M059J (cell line): ENCODE results near the gene GPR146. TPM values are rescaled to one million over a fixed set of nuclear protein-coding genes. Genes with fewer than 3 reads are reported as not detected.
"Not testable (repeated sequence)": the region's sequence is repeated elsewhere in the genome, so short reads cannot be mapped to it uniquely, and the experiment has no call there.

Experiments used
- DNase-seq: peaks from one replicate; pipeline ENCODE4 v3.0.0-alpha.2; 2012; ENCODE audit warnings: low read depth
- total RNA-seq: library from RNA; depleted of rRNA; stranded (reverse); fragments of >200 nt; shearing (Covaris generic); gene quantifications from 2 replicates; pipeline ENCODE4 v1.2.3, GENCODE V29; 2014

GPR146 gene
- total RNA-seq, 1 experiment from 2014 or later, result 4.9 TPM

DNA sequence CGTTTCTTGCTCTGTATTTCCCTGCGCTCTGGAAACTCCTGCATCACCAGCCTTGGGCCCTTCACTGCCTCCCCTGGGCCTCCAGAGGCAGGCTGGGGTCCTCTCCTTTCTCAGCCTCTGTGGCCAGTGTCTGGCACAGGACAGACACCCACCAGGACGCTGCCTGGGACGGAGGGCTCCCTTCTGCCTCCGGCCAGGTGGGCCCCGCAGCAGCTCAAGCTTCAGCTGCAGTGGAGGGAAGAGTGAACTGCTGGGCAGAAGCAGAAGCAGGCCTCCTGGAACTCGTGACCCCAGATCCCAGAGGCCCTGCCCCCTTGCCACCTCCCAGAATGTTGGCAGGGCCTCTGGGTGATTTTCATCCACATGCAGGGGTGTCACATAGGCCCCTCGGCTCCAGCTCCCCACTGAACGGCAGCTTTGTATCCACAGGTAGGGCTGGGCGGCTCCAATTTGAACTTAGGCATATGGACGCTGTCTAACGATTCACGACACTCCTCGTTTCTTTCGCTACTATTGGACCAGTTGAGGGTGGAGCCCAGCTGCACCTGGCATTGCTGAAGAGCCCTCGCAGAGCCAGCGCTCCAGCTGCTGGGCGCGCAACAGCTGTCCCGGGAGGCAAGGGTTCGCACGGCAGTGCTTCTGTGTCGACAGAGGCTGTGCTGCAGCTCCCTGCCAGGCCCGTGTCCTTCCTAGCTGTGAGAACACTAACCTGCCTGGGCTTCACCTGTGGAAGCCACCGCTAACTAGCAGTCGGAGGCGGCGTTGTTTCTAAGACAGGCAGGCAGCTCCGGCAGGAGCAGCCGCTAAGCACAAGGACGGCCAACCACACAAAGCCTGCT, 18.4 kb upstream of the GPR146 start:
- no peak for DNase-seq

DNA sequence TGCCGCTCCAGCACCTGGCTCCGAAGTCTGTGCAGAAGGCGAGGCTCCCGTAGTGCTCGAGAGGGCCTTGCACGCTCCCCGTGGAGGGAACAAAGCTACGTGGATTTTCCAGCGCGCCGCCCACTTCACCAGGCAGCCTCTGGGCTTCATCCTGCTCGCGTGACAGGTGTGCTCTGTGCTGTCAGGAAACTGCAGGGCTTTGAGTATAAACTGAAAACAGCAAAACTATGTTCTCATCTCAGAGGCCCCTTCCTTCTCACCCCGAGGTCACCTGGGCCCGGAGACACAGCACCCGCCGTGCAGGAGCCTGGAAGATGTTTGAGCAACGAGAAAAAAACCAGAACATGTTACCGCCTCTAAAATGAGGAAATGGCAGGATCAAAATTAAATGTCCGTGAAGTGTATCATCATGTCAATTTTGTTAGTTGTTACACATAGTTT, 17.6 kb upstream of the GPR146 start:
- no peak for DNase-seq

- DNase-seq, result peak; percentile 33
Observed at GRCh38 chr7:1027242-1028043, 16.9 kb upstream of the GPR146 start.

DNA sequence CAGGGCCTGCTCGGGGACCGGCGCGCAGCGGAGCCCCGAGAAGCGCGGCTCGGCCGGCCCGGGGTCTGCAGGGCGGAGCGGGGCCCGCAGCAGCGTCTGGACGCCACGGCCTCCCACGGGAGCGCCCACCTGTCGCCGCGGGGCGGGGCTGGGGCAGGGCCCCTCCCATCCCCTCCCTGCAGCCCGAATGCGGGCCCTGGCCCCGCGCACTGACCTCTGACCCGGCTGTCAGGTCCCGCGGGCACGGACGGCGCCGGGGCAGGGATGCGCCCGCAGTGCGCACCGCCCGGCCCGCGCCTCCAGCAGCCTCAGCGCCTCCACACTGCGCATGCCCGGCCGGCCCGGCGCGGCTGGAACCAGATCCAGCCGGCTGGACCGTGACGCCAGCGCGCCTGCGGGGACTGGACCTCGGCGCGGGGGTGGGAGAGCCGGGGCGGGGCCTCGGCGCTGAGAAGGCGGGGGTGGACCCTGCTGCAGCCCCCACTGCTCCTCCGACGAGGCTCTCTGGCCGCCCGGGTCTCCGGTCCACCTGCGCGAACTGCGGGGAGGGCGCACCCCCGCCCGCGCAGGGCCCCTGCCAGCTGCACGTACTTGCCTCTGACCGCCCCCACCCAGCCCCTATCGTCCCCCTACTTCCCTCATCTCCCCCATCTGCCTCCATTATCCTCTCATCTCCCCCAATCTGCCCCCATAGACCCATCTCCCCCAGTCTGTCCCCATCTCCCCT, 16.1 kb upstream of the GPR146 start:
- DNase-seq, result peak; percentile 91

DNA sequence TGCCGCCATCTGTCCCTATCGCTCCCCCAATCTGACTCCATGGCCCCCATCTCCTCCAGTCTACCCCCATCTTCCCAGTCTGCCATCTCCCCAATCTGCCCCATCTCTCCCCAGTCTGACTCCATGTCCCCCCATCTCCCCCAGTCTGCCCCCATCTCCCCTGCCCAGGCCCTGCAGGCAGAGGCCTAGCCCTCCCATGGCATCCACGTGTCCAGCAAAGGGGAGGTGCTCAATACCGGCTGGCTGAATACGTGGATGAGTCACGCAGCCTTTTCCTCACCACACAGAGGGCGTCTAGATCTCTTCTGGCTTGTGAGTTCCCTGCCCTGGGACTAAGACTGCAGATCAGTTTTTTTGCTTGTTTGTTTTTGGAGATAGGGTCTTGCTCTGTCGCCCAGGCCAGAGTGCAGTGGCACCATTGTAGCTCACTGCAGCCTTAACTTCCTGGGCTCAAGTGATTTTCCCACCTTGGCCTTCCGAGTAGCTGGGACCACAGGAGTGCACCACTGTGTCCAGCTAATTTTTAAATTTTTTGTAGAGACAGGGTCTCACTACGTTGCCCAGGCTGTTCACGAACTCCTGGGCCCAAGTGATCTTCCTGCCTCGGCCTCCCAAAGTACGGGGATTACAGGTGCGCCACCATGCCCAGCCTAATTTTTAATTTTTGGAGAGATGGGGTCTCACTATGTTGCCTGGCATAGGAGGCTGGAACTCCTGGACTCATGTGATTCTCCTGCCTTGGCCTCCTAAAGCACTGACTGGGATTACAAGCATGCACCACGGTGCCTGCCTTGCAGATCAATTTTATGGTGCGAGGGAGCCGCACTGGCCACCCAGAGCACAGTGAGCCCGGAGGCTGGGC, 15.3 kb upstream of the GPR146 start:
- DNase-seq, result peak; percentile 96

DNA sequence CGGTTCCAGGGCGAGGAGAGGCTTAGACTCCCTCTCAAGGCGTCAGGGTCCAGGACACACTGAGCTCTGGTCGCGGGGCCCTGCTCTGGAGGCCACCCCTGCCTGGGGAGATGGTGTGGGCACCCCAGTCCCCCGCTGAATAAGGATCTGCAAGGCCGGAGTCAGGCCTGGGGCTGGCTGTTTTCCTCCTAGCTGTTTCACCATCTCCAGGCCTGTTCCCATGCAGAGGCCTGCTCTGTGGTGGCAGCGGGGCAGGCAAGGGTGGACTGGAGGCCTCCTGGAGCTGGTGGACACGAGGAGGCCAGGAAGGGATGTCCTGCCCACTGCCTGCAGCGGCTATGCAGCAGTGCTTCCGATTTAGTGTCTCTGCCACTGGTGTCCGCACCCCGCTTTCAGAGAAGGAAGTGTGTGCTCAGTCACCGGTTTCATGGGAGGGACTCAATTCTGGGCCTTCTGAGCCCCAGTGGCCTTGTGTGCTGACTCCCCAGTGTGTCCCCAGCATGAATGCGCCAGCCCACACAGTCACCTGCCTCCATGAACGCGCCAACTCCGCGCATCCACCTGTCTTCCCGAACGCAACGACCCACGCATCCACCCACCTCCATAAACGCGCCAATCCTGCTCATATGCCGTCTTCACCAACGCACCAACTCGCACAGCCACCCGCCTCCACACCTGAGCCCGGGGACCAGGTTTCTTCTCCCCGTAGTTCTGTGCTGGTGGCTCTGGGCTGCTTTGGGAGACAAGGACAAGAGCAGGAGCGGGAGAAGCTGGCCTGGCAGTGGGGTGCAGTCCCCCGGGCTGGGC, 14.5 kb upstream of the GPR146 start:
- no peak for DNase-seq

DNA sequence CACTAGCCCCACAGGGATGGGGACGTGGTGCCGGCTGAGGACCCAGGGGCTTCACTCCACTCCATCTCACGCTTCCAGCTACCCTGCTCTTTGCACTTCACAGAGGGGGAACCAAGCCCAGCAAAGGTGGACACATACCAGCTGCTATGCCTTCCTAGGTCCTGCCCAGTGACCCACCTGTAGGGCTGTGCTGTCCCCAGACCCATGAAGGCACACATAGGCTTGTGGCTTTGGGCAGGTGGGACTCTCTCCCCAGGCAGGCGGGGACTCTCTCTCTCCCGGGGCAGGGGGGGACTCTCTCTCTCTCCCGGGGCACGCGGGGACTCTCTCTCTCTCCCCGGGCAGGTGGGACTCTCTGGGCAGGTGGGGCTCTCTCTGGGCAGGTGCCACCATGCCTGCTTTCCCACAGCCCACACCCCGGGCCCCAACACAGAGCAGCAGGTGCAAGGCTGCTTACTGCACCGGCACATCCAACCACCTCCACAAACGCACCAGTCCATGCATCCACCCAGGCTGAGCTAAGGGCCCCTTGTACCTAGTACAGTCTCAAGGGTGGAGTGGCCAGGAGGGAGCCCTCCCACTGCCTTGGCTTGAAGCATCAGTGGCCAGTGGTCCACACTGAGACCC, 13.8 kb upstream of the GPR146 start:
- no peak for DNase-seq

- DNase-seq, result no peak
Observed at GRCh38 chr7:1031716-1032455, 12.5 kb upstream of the GPR146 start.

DNA sequence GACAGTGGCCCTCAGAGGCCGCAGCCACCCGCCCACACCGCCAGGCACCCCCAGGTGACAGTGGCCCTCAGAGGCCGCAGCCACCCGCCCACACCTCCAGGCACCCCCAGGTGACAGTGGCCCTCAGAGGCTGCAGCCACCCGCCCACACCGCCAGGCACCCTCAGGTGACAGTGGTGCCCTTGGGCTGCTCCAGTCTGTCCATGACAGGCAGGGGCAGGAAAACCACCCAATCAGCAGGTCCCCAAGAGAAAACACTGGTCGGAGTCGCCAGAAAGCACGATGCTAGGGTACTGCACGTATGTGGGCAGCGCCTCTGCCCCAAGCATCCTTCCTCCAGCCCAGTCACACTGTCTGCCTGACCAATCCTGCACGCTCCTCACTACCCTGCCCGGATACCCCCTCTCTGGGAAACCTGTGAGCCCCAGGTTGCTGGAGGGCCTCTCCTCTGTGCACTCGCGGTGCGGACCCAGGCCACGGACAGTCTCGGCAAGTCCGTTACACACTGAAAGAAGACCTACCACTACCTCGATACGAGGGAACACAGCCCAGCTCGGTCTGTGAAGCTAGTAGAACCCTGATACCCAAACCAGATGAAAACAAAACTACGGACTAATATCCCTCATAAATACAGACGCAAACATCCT, 11.7 kb upstream of the GPR146 start:
- DNase-seq, result no peak

- DNase-seq, result no peak
Observed at GRCh38 chr7:1033546-1034145, 10.7 kb upstream of the GPR146 start.

DNA sequence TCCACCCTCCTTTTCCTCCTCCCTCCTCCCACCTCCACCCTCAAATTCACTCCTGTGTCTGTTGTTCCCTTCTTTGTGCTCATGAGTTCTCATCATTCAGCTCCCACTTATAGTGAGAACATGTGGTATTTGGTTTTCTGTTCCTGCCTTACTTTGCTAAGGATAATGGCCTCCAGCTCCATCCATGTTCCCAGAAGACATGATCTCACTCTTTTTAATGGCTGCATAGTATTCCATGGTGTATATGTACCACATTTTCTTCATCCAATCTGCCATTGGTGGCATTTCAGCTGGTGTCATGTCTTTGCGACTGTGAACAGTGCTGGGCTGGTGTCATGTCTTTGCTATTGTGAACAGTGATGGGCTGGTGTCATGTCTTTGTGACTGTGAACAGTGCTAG, 9.6 kb upstream of the GPR146 start:
- DNase-seq, result not testable (repeated sequence)

DNA sequence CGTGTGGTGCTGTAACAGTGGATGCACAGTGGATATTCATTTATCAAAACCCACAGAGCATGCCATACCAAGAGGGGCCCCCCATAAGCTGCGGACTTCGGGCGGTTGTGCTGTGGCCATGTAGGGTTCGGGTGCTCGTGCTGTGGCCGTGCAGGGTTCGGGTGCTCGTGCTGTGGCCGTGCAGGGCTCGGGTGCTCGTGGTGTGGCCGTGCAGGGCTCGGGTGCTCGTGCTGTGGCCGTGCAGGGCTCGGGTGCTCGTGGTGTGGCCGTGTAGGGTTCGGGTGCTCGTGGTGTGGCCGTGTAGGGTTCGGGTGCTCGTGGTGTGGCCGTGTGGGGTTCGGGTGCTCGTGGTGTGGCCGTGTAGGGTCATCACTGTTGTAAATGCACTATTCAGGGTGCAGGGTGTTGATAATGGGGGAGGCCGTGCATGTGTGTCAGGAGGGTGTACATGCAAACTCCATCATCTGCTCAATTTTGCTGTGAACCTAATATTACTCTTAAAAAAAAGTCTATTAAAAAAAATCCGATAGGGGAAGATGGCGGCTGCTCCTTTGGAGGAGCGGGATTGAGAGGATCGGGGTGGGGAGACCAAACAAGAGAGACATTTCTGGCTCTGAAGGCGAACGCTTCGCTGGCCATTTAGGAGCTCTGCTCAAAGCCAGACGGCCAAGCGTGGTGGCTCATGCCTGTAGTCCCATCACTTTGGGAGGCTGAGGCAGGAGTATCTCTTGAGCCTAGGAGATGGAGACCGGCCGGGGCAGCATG, 8.0 kb upstream of the GPR146 start:
- DNase-seq, result not testable (repeated sequence)

GRCh38 chr7:1040233-1040632, 4.1 kb upstream of the GPR146 start:
- DNase-seq, result not testable (repeated sequence)

DNA sequence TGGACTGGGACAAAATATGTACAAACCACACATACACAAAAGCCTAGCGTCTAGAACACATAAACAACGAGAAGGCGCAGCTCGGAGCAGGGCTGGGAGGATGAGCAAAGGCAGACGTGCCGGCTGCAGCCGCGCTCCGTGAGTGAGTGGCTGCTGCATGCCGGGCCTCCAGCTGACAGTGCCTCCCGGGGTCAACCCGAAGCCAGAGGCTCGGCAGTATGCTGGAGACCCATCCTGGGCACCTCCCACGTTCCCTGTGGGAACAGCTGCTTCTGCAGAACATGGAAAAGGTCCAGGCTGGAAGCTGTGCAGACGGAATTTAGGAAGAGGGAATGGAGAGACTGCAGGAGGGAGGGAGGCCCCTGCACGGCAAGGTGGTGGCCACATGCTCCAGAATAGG, 3.6 kb upstream of the GPR146 start:
- DNase-seq, result no peak

- DNase-seq, result no peak
Observed at GRCh38 chr7:1041551-1042491, 2.5 kb upstream of the GPR146 start.

DNA sequence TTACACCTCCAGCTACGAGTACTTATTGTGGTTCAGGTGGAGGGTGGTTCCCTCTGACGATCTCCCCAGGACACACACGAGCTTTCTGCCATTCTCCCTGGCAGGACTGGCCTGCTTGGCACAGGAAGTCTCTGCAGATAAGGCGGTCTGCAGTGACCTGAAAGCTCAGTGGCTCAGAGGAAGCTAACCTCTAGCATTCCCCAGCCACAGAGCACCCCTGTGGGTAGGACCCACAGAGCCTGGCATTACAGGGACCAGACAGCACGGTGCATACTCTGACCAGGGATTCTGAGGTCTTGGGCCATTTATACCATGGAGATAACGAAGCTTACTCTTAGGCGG, 1.9 kb upstream of the GPR146 start:
- no peak for DNase-seq
